SK-N-SH (cell line): ENCODE results near the gene EXOC6B. TPM values are rescaled to one million over a fixed set of nuclear protein-coding genes. Genes with fewer than 3 reads are reported as not detected.

ENCODE experiments used
- CTCF ChIA-PET: fragments of 300-600, 350-600 bp; formaldehyde crosslinking; extraction: SDS; loops from one replicate; lab custom pipeline; 2021; lab: Yijun Ruan, JAX
- POLR2A ChIA-PET: fragments of 350-600 bp; sonication (Branson Sonifier 250); formaldehyde crosslinking; extraction: SDS; loops from one replicate; lab custom pipeline; 2020; ENCODE audit warnings: antibody characterized with exemption, inconsistent platforms; lab: Yijun Ruan, JAX
- DNase-seq: peaks from one replicate; pipeline ENCODE4 v3.0.0; 2012
- H2AFZ ChIP-seq: fragments of 200-600 bp; sonication (generic); 2 replicates; pipeline ENCODE4 v1.8.1; 2016; ENCODE audit warnings: antibody characterized with exemption, mild to moderate bottlenecking, low read depth
- H3F3A ChIP-seq: fragments of 200-600 bp; sonication (generic); replicated peaks from 2 replicates; pipeline ENCODE3; 2016; ENCODE audit warnings: antibody characterized with exemption, mild to moderate bottlenecking; ENCODE audit not compliant: insufficient read depth
- H3K27ac ChIP-seq, 2 experiments: fragments of 200-500 bp in 1 of 2; fragments of 200-600 bp in 1 of 2; sonication (Bioruptor generic) in 1 of 2; sonication (generic), shearing (Covaris generic) in 1 of 2; 2 replicates each; pipeline versions ENCODE4 v1.5.1 to v1.6.1; 2014 to 2016; ENCODE audit warnings: low read depth in 2 of 2, inconsistent platforms in 1 of 2, low read length in 1 of 2, mild to moderate bottlenecking in 1 of 2, mixed read lengths in 1 of 2
- H3K27me3 ChIP-seq: fragments of 200-600 bp; sonication (generic), shearing (Covaris generic); 2 replicates; pipeline ENCODE4 v1.6.1; 2016; ENCODE audit warnings: mixed run types; ENCODE audit not compliant: insufficient read depth
- H3K36me3 ChIP-seq, 2 experiments: fragments of 200-500 bp in 1 of 2; fragments of 200-600 bp in 1 of 2; sonication (Bioruptor generic) in 1 of 2; sonication (generic) in 1 of 2; replicated peaks in 1 of 2; 2 replicates each; pipeline versions ENCODE3 to v1.5.1; 2014 to 2016; ENCODE audit warnings: low read length in 1 of 2, mild to moderate bottlenecking in 1 of 2; ENCODE audit not compliant: insufficient read depth in 2 of 2, control insufficient read depth in 1 of 2
- H3K4me1 ChIP-seq, 2 experiments: fragments of 200-500 bp in 1 of 2; fragments of 200-600 bp in 1 of 2; sonication (Bioruptor generic) in 1 of 2; sonication (generic), shearing (Covaris generic) in 1 of 2; 2 replicates each; pipeline versions ENCODE4 v1.5.1 to v1.6.1; 2014 to 2016; ENCODE audit warnings: low read depth in 1 of 2, low read length in 1 of 2, mixed run types in 1 of 2; ENCODE audit not compliant: insufficient read depth in 2 of 2, control insufficient read depth in 1 of 2
- H3K4me2 ChIP-seq: fragments of 200-600 bp; sonication (generic), shearing (Covaris generic); 2 replicates; pipeline ENCODE4 v1.6.1; 2017; ENCODE audit warnings: mixed run types
- H3K4me3 ChIP-seq, 2 experiments: fragments of 200-500 bp in 1 of 2; fragments of 200-600 bp in 1 of 2; sonication (Bioruptor generic) in 1 of 2; sonication (generic), shearing (Covaris generic) in 1 of 2; 2 replicates each; pipeline versions ENCODE4 v1.5.1 to v1.8.1; 2014 to 2016; ENCODE audit warnings: low read depth in 2 of 2, inconsistent platforms in 1 of 2, low read length in 1 of 2, mild to moderate bottlenecking in 1 of 2, mixed read lengths in 1 of 2, moderate library complexity in 1 of 2
- H3K79me2 ChIP-seq: fragments of 200-600 bp; sonication (generic); 2 replicates; pipeline ENCODE4 v1.8.1; 2017; ENCODE audit warnings: mild to moderate bottlenecking; ENCODE audit not compliant: insufficient read depth
- H3K9ac ChIP-seq: fragments of 200-600 bp; sonication (generic); 2 replicates; pipeline ENCODE4 v1.6.1; 2017; ENCODE audit warnings: mixed run types
- H3K9me2 ChIP-seq: fragments of 200-600 bp; sonication (generic); 2 replicates; pipeline ENCODE4 v1.6.1; 2017; ENCODE audit warnings: mixed run types
- H3K9me3 ChIP-seq: fragments of 200-600 bp; sonication (generic); 2 replicates; pipeline ENCODE4 v1.6.1; 2017; ENCODE audit warnings: mixed run types, mild to moderate bottlenecking, moderate library complexity
- H4K20me1 ChIP-seq: fragments of 200-600 bp; sonication (generic); 2 replicates; pipeline ENCODE4 v1.6.1; 2017; ENCODE audit warnings: mild to moderate bottlenecking, mixed run types; ENCODE audit not compliant: insufficient read depth
- CHD2 ChIP-seq: fragments of 150-350 bp; IDR thresholded peaks from 2 replicates; pipeline ENCODE4 v1.6.1; 2018; ENCODE audit warnings: low read length; ENCODE audit not compliant: partially characterized antibody
- FOSL2 ChIP-seq: IDR thresholded peaks from 2 replicates; pipeline ENCODE4 v1.4.0; 2012; ENCODE audit warnings: low read depth, mild to moderate bottlenecking, moderate library complexity, borderline replicate concordance
- FOXM1 ChIP-seq: IDR thresholded peaks from 2 replicates; pipeline ENCODE4 v1.4.0; 2012; ENCODE audit warnings: low read depth, mild to moderate bottlenecking
- GABPA ChIP-seq: IDR thresholded peaks from 2 replicates; pipeline ENCODE4 v1.4.0; 2012; ENCODE audit warnings: low read depth, mild to moderate bottlenecking
- NFIC ChIP-seq: IDR thresholded peaks from 2 replicates; pipeline ENCODE4 v1.4.0; 2012; ENCODE audit warnings: borderline replicate concordance
- RCOR1 ChIP-seq: fragments of 150-350 bp; IDR thresholded peaks from 2 replicates; pipeline ENCODE4 v1.6.1; 2017; ENCODE audit warnings: antibody characterized with exemption, low read length
- TCF12 ChIP-seq: IDR thresholded peaks from 2 replicates; pipeline ENCODE4 v1.4.0; 2012
- TEAD4 ChIP-seq: IDR thresholded peaks from 2 replicates; pipeline ENCODE4 v1.4.0; 2012; ENCODE audit warnings: mild to moderate bottlenecking, borderline replicate concordance; ENCODE audit not compliant: insufficient read depth
- USF2 ChIP-seq: fragments of 150-350 bp; IDR thresholded peaks from 2 replicates; pipeline ENCODE4 v1.6.1; 2017; ENCODE audit warnings: antibody characterized with exemption, low read length, low read depth, borderline replicate concordance
- YY1 ChIP-seq: IDR thresholded peaks from 2 replicates; pipeline ENCODE4 v1.4.0; 2012; ENCODE audit warnings: low read depth, mild to moderate bottlenecking
- ZBTB33 ChIP-seq: IDR thresholded peaks from 2 replicates; pipeline ENCODE4 v1.4.0; 2012; ENCODE audit warnings: low read depth, borderline replicate concordance
- WGBS: methylation state at CpG from one replicate; pipeline ENCODE4 v1.1.6; 2017; ENCODE audit warnings: low lambda C conversion rate; 5-methylcytosine and 5-hydroxymethylcytosine counted together
- polyA plus RNA-seq, 3 experiments: library from polyadenylated mRNA; depleted of rRNA; stranded (reverse); fragments of >200 nt; gene quantifications; 2 replicates each; pipeline ENCODE4 v1.2.3, GENCODE V29; 2012
- TF ChIP-seq, protein P1 (sequence below): fragments of 150-350 bp; IDR thresholded peaks from 2 replicates; pipeline ENCODE4 v1.6.1; 2016; ENCODE audit warnings: mild to moderate bottlenecking, low read depth, low read length
- TF ChIP-seq, protein P2 (sequence below): fragments of 200-600 bp; sonication (generic); IDR thresholded peaks from 2 replicates; pipeline ENCODE4 v1.6.1; 2017; ENCODE audit warnings: antibody characterized with exemption, mild to moderate bottlenecking, moderate library complexity
- TF ChIP-seq, protein P3 (sequence below): IDR thresholded peaks from 2 replicates; pipeline ENCODE4 v1.4.0; 2012; ENCODE audit warnings: low read depth

EXOC6B gene
- polyA plus RNA-seq, 1 of the 3 experiments (the other 2 are of a cell fraction): 7.4 TPM

DNA sequence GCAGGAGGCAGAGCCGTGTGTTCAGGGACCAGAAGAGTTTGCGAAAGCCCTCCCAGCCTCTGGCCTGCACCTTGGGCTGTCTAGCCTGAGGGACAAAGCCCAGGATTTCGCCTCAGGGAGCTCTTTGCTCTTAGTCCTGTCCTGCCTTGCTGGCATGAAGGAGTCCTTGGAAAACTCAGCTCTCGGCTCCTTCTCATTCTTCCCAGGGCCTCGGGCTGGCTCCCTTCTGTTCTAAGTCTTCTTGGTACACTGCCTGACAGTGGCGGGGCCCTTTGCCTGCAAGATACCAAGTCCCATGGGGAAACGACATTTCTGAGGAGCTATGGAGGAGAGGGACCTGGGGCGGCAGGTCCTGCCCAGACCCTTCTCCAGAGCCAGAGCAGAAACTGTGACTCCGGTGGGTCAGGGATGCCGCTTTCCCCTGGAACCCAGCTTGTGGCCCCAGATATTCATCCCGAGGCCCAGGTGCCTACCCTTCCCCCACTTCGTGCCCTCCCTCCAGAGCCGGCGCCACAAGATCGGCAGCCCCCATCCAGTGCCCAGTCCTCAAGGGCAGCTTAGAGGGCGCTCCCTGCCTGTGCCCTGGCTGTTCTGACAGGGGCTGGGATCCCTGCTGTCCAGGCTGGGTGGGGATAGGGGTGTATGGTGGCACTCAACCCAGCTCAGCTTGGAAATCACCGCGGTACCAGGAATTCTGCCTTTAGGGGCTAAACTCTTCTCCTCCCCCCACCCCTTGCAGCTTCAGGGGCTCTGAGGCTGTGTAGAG lies 672.6 kb downstream of the EXOC6B start:
- Histone ChIP-seq H3K4me1 (peaks cover 5 to 15% of the 10 kb centered on the region in 2 experiments; a peak in 1 of 4 replicates), H3K27me3 (peaks cover 10% of the 10 kb centered on the region; the same call in 1 of the 2 replicates), H3K36me3 (no peaks in the 10 kb centered on the region), H4K20me1 (no peaks in the 10 kb centered on the region), H3K9me2 (no peaks in the 10 kb centered on the region), H3K4me2 (no peak overlapping the region), H3K4me3 (no peak overlapping the region), H3F3A (no peaks in the 10 kb centered on the region), H3K9ac (no peak overlapping the region), H2AFZ (no peak overlapping the region), H3K27ac (no peak overlapping the region), H3K79me2 (no peaks in the 10 kb centered on the region), H3K9me3 (no peaks in the 10 kb centered on the region)
- ChIA-PET POLR2A (no interaction called here), CTCF (interaction anchor here (0.6 to 9.0 kb wide), 8 partner anchors 22 to 606 kb away, joined by 3 to 167 read pairs (median 5); no protein-coding TSS in a partner anchor)
- TF ChIP-seq, protein P1, sequence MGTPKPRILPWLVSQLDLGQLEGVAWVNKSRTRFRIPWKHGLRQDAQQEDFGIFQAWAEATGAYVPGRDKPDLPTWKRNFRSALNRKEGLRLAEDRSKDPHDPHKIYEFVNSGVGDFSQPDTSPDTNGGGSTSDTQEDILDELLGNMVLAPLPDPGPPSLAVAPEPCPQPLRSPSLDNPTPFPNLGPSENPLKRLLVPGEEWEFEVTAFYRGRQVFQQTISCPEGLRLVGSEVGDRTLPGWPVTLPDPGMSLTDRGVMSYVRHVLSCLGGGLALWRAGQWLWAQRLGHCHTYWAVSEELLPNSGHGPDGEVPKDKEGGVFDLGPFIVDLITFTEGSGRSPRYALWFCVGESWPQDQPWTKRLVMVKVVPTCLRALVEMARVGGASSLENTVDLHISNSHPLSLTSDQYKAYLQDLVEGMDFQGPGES: no peak
- no peak for TF ChIP-seq TCF12
- TF ChIP-seq, protein P2, sequence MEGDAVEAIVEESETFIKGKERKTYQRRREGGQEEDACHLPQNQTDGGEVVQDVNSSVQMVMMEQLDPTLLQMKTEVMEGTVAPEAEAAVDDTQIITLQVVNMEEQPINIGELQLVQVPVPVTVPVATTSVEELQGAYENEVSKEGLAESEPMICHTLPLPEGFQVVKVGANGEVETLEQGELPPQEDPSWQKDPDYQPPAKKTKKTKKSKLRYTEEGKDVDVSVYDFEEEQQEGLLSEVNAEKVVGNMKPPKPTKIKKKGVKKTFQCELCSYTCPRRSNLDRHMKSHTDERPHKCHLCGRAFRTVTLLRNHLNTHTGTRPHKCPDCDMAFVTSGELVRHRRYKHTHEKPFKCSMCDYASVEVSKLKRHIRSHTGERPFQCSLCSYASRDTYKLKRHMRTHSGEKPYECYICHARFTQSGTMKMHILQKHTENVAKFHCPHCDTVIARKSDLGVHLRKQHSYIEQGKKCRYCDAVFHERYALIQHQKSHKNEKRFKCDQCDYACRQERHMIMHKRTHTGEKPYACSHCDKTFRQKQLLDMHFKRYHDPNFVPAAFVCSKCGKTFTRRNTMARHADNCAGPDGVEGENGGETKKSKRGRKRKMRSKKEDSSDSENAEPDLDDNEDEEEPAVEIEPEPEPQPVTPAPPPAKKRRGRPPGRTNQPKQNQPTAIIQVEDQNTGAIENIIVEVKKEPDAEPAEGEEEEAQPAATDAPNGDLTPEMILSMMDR: no peak
- TF ChIP-seq NFIC: no peak
- no peak for TF ChIP-seq CHD2
- TF ChIP-seq TEAD4: no peak
- no peak for TF ChIP-seq YY1
- no peak for TF ChIP-seq RCOR1
- no peak for TF ChIP-seq ZBTB33
- TF ChIP-seq, protein P3, sequence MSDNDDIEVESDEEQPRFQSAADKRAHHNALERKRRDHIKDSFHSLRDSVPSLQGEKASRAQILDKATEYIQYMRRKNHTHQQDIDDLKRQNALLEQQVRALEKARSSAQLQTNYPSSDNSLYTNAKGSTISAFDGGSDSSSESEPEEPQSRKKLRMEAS: no peak
- no peak for TF ChIP-seq FOSL2
- TF ChIP-seq USF2: no peak
- TF ChIP-seq FOXM1: no peak
- TF ChIP-seq GABPA: no peak
- 72% methylated on average over 8 of the region's 18 CpGs for WGBS
- peak; percentile 19 for DNase-seq
